Kasumi-1 (cell line): ENCODE measurements around the gene CIDEB.

Experiments used
- DNase-seq, 2 experiments: peaks; one replicate each; lab custom pipeline; 2025; lab: John Stamatoyannopoulos, UW

CIDEB gene

GRCh38 chr14:24269910-24270536 lies 37.8 kb downstream of the CIDEB start:
- no peak for DNase-seq

GRCh38 chr14:24269368-24269767 lies 38.4 kb downstream of the CIDEB start:
- no peak for DNase-seq

- DNase-seq: no peak
Observed at GRCh38 chr14:24268225-24268624, 39.6 kb downstream of the CIDEB start.

GRCh38 chr14:24267516-24267915 lies 40.3 kb downstream of the CIDEB start:
- no peak for DNase-seq

- DNase-seq: no peak
Observed at GRCh38 chr14:24266344-24267244, 41.2 kb downstream of the CIDEB start.

- DNase-seq: no peak
Observed at GRCh38 chr14:24264298-24264697, 43.5 kb downstream of the CIDEB start.

GRCh38 chr14:24263848-24264247 lies 43.9 kb downstream of the CIDEB start:
- no peak for DNase-seq

GRCh38 chr14:24262821-24263733 lies 44.7 kb downstream of the CIDEB start, which contains the start of gene TGM1:
TGM1 (minus strand) TSS chr14:24263177; CDS start chr14:24262352, 825 bp downstream.
- DNase-seq: no peak

GRCh38 chr14:24261969-24262327 lies 45.8 kb downstream of the CIDEB start:
- DNase-seq: no peak

- DNase-seq: no peak
Observed at GRCh38 chr14:24261256-24261968, 46.4 kb downstream of the CIDEB start.

GRCh38 chr14:24260780-24261157 lies 47.0 kb downstream of the CIDEB start:
- DNase-seq: no peak

- no peak for DNase-seq
Observed at GRCh38 chr14:24260026-24260779, 47.6 kb downstream of the CIDEB start.

- no peak for DNase-seq
Observed at GRCh38 chr14:24259282-24260025, 48.3 kb downstream of the CIDEB start.

GRCh38 chr14:24258548-24259265 lies 49.1 kb downstream of the CIDEB start:
- DNase-seq: no peak

GRCh38 chr14:24258119-24258518 lies 49.7 kb downstream of the CIDEB start:
- DNase-seq: no peak

GRCh38 chr14:24256960-24257359 lies 50.8 kb downstream of the CIDEB start:
- no peak for DNase-seq

- no peak for DNase-seq
Observed at GRCh38 chr14:24255931-24256711, 51.7 kb downstream of the CIDEB start.

- DNase-seq: no peak
Observed at GRCh38 chr14:24255438-24255837, 52.3 kb downstream of the CIDEB start.
